HG03025 (cell line): ENCODE measurements around the gene TMEM201.

Source experiments
- ATAC-seq: cut with Tn5 transposase; IDR thresholded peaks from one replicate; pipeline ENCODE4 v1.9.1; 2021; ENCODE audit warnings: mild to moderate bottlenecking, moderate library complexity; ENCODE audit not compliant: unreplicated experiment, low FRiP score

Gene TMEM201

DNA sequence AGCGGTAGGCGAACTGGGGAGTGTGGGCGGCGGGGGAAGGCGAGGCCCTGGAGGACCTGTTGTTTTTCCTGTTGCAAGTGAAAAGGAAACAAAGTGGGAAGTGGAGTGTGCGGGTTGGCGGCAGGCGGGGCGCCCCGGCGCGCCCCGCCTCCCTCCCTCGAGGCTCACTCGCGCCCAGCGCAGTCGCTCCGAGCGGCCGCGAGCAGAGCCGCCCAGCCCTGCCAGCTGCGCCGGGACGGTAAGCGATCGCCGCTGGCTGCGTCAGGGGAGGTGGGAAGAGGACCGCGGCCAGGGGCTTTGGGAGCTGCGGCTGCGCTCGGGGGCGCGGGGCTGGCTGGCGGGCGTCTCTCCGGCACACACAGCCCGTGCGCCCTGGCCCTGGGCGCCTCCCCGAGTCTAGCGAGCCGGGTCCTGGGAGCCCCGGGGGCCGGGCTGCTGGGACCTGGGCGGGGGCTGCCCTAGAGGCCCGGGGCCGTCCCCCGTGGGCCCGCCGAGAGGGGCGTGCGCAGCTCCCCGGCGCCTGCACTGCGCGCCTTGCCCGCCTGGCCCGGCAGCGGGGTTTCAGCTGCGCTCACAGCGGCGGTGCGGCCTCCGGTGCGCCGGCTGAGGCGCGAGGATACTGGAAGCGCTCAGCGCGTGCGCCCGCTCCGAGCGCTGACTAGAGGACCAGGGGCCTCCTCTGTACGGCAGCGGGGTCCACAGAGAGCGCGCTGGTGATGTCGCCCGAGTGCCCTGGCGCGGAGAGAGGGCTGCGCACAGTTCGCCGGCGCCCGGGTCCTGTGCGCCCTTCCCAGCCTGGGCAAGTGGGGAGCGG lies 63.1 kb downstream of the TMEM201 start, which contains the start of gene PIK3CD:
TSS of gene PIK3CD (plus strand) at position 167 of the 814 bp plus-strand sequence. CDS start 58,725 bp downstream, outside the sequence.
- peak; percentile 31 for ATAC-seq

DNA sequence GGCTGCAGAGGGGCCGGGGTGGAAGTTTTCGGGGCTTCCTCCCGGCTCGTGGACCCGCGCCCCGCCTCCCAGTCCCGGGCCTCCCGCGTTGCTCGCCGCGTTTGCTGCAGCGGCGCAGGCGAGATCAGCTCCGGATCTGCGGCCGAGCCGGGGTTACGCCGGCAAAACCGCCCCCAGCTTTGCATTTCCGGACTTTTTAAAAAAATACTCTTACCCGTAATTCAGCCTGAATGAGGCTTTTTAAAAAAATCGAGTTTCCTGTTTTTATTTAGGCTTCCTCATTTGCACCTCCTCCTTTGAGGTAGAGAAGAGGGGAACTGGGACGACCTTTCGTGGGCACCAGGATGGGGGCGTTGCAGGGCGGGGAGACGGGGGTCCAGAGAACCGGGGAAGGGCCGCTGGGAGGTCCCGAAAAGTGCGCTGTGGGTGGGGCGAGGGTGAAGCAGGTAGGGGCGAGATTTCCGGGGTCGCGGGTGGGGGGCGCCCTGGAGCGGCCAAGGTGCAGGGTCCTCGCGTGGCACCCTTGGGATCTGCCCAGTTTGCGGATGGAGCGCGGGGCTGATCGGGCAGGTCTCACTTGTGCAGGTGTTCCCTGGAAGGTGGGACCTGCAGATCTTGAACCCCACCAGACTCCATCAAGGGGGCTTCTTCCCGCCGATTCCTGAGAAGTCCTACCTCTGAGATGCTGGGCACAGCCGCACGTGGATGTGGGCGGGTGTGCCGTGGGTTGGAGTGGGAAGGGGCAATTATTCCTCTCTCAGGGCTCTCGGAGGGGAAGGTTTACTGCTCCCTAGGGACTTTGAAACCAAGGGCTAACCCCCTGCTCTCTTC lies 63.9 kb downstream of the TMEM201 start:
- peak; percentile 25 for ATAC-seq

DNA sequence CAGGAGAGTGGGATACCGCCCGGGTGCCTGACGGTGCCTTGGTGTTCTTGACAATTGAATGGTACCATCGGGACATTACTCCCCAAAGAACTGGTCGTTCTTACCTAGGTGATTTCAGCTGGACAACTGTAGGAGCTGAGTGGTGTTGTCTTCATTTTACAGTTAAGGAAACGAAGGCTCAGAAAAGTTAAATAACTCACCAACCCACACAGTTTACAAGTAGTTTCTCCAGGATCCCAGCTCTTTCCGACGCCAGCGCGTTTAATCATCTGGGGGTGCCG lies 64.4 kb downstream of the TMEM201 start:
- ATAC-seq = no peak

DNA sequence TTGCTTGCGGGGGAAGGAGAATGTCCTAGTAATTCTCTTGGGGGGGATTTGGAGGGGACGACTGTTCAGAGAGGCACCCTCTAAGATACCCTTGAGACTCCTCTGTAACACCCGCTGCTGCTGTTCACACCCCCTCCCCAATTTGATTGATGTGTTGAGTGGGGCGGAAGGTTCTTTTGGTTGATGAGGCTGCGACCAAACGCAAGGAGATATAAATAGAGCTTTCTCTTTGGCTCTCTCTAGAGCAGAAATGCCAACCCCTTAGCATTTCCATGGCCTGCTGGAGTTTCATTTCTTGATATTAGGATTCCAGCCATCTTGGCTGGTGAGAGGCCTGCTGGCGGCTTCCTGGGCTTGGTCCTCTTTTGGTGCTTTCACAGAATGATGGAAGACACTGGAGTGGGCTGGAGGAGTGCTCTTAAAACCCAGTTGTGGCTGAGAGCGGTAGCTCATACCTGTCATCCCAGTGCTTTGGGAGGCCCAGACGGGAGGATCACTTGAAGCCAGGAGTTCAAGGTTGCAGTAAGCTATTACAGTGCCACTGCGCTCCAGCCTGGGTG lies 64.9 kb downstream of the TMEM201 start:
- ATAC-seq = no peak

DNA sequence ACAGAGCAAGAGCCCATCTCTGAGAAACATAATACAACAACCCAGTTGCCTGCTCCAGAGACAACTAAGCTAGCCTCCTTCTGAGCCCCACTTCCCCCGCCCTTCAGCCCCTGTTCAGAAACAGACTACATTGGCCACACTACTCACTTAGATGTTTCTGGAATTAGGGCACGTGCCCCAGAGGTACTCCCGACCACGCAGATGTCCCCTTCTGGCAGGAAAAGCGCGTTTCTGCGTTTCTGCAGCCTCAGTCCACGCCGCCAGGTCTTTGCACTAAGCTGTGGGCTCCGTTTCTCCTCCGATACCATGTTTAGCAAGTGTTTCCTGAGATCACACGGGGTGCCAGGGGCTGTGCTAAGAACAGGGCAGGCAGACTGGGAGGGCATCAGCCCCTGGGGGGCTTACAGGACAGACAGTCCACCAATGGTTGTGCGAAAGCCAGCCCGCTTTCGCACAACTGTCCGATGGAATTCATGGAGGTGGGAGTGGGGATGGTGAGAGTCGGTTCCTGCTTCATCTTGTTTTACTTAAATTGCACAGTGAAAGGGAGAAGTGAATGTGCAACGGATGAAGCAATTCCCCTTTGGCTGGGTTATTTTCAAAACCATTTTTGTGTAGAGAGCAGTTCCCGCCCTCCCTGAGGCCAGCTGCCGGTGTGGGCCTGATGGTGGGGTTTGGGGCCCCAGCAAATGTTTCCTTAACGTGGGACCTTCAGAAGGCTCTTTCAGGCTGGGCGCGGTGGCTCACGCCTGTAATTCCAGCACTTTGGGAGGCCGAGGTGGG lies 65.5 kb downstream of the TMEM201 start:
- no peak for ATAC-seq

DNA sequence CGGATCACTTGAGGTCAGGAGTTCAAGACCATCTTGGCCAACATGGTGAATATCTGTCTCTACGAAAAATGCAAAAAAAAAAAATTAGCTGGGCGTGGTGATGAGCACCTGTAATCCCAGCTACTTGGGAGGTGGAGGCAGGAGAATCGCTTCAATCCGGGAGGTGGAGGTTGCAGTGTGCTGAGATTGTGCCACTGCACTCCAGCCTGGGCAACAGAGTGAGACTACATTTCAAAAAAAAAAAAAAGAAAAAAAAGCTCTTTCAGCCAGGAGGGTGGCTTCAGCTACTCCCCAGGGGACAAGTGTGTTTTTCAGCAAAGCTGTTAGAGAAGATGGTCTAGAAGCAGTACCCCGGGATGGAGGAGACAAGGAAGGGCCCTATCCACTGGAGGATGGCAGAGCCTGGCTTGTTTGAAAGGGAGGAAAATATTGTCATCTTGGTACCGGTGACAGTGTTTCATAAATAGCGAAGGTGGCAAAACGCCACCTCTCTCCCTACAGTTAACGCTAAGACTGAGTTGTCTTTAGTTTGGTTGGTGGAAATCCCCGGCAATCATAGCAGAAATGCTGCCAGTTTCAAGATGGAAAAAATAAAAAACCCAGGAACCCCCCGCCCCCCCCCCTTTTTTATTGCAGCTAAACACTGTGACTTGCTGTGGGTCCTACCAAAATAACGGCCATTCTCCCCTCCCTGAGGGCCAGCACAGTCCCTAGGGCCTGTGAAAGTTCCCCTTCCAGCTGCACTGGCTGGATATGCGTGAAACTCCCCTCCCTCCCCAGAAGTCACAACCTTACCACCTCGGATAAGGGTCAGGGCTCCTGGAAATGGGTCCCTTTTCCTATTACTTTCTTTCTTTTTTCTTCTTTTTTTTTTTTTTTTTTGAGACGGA lies 66.4 kb downstream of the TMEM201 start:
- ATAC-seq = no peak

DNA sequence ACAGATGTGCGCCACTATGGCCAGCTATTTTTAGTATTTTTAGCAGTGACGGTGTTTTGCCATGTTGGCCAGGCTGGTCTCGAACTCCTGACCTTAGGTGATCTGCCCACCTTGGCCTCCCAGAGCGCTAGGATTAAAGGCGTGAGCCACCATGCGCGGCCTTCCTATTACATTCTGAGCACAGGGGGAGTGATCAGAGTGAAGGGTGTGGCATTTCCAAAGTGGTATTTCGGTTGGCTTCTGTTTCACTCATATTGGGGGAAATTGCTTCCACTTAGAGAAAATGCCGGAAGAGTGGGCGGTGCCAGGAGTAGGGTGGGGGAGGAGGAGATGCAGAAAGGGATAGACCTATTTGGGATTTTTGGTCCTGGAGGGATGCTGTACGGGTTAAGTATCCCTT lies 67.1 kb downstream of the TMEM201 start:
- no peak for ATAC-seq

DNA sequence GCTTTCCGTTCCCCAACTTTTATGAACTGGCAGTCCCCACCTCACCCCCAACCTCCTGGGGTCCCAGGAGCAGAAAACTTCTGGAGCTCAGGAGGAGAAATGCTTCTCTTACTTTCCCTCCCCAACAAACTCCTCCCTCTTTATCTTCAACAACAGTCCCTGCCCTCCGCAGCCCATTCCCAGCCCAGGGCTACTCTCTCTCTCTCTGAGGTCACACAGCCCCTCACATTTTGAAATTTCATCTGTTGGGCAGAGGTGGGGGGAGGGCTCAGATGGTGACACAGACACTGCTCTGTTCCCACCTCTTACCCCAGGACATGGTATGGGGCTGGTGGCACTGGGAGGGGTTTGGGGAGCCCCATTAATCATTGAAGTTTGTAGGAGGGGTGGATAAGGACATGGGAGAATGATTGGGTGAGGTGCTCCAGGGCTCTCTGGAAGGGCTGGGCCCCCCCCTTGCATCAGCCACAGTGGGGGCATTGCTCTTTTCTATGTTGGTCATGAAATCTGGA lies 68.9 kb downstream of the TMEM201 start:
- ATAC-seq = no peak

DNA sequence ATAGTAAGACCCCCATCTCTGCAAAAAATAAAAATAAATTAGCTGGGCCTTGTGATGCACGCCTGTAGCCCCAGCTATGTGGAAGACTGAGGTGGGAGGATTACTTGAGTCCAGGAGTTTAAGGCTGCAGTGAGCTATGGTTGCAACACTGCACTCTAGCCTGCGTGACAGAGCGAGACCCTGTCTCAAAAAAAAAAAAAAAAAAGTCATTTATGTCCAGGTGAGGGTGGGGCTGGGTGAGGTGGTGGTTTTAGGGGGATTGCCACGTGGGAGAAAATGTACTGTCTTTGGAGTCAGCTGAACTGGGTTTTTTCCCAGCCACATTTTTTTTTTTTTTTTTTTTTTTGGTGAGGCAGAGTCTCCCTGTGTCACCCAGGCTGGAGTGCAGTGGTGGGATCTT lies 69.5 kb downstream of the TMEM201 start:
- ATAC-seq = no peak

DNA sequence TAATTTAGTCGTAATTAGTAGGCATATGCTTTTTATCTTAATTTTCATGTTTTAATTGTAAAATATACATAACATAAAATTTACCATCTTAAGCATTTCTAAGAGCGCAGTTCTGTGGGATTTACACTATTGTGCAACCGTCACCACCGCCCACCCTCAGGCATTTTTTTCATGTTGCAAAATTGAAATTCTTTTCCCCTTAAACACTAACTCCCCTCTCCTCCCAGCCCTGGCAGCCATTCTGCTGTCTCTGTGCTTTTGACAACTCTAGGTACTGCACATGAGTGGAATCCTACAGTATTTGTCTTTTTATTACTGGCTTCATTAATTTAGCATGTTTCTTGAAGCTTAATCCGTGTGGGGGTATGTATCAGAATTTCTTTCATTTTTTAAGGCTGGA lies 70.6 kb downstream of the TMEM201 start:
- no peak for ATAC-seq

DNA sequence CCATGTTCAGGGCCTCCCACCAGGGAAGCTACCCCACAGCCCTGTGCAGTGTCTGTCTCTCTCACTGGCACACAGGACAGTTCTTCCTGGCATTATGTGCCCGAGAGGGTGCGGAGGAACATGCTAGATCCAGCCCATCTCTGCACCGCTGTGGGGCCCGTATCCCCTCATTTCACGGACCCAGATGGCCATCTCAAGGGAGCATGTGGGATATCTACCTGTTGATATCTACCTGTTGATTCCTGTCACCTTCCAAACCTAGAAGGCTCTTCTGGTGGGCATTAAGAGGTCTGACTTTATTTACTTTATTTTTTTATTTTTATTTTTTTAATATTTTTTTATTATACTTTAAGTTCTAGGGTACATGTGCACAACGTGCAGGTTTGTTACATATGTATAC lies 74.5 kb downstream of the TMEM201 start:
- no peak for ATAC-seq
